ENCODE data around the gene INPP4B.

The INPP4B gene

GRCh38 chr4:142367418-142368180 is 478.5 kb downstream of the INPP4B start:
- DNase-seq, result no peak

- no peak for DNase-seq
These were observed 479.3 kb downstream of the INPP4B start for GRCh38 chr4:142366769-142367181.

GRCh38 chr4:142365391-142365790 is 480.7 kb downstream of the INPP4B start:
- DNase-seq, result no peak

GRCh38 chr4:142363686-142364085 is 482.4 kb downstream of the INPP4B start:
- DNase-seq, result no peak

GRCh38 chr4:142361981-142362380 is 484.1 kb downstream of the INPP4B start:
- no peak for DNase-seq

GRCh38 chr4:142360657-142361056 is 485.4 kb downstream of the INPP4B start:
- DNase-seq, result no peak

GRCh38 chr4:142358656-142359055 is 487.4 kb downstream of the INPP4B start:
- DNase-seq, result no peak

- DNase-seq, result no peak
These were observed 489.3 kb downstream of the INPP4B start for GRCh38 chr4:142356801-142357200.

- no peak for DNase-seq
These were observed 489.9 kb downstream of the INPP4B start for GRCh38 chr4:142356118-142356759.

- DNase-seq, result no peak
These were observed 490.6 kb downstream of the INPP4B start for GRCh38 chr4:142355421-142355930.

- DNase-seq, result no peak
These were observed 491.2 kb downstream of the INPP4B start for GRCh38 chr4:142354794-142355420.

GRCh38 chr4:142354041-142354440 is 492.1 kb downstream of the INPP4B start:
- no peak for DNase-seq

GRCh38 chr4:142353149-142353738 is 492.9 kb downstream of the INPP4B start:
- no peak for DNase-seq

- no peak for DNase-seq
These were observed 493.4 kb downstream of the INPP4B start for GRCh38 chr4:142352712-142353111.

GRCh38 chr4:142351958-142352357 is 494.1 kb downstream of the INPP4B start:
- no peak for DNase-seq

- no peak for DNase-seq
These were observed 495.2 kb downstream of the INPP4B start for GRCh38 chr4:142350871-142351270.

GRCh38 chr4:142348613-142349021 is 497.5 kb downstream of the INPP4B start:
- no peak for DNase-seq

- no peak for DNase-seq
These were observed 498.9 kb downstream of the INPP4B start for GRCh38 chr4:142347241-142347640.

GRCh38 chr4:142345924-142346323 is 500.2 kb downstream of the INPP4B start:
- no peak for DNase-seq

- no peak for DNase-seq
These were observed 504.8 kb downstream of the INPP4B start for GRCh38 chr4:142341268-142341667.

GRCh38 chr4:142339053-142339452 is 507.0 kb downstream of the INPP4B start:
- DNase-seq, result no peak

- DNase-seq, result no peak
These were observed 509.7 kb downstream of the INPP4B start for GRCh38 chr4:142336251-142336934.

GRCh38 chr4:142334931-142335330 is 511.2 kb downstream of the INPP4B start:
- no peak for DNase-seq
